SK-N-SH (cell line): Measurements from ENCODE around the gene WHAMM.

Experiments used
- CTCF ChIP-seq: fragments of 200-600 bp; sonication (generic); IDR thresholded peaks from 2 replicates; pipeline ENCODE4 v1.6.1; 2017; ENCODE audit warnings: antibody characterized with exemption, mild to moderate bottlenecking, moderate library complexity
- EP300 ChIP-seq, 2 experiments: IDR thresholded peaks; 2 replicates each; pipeline versions ENCODE4 v1.4.0 to v1.6.1; 2012; ENCODE audit warnings: borderline replicate concordance in 1 of 2, low read depth in 1 of 2, low read length in 1 of 2
- JUND ChIP-seq: IDR thresholded peaks from 2 replicates; pipeline ENCODE4 v1.4.0; 2012
- MAX ChIP-seq: IDR thresholded peaks from 2 replicates; pipeline ENCODE4 v1.4.0; 2012; ENCODE audit warnings: low read depth
- POLR2AphosphoS5 ChIP-seq: IDR thresholded peaks from 2 replicates; pipeline ENCODE4 v1.6.1; 2012; ENCODE audit warnings: low read depth, low read length
- RAD21 ChIP-seq: IDR thresholded peaks from 2 replicates; pipeline ENCODE4 v1.6.1; 2012; ENCODE audit warnings: mild to moderate bottlenecking, low read length
- REST ChIP-seq: IDR thresholded peaks from 2 replicates; pipeline ENCODE4 v1.6.1; 2012; ENCODE audit warnings: mild to moderate bottlenecking, low read depth, low read length, moderate library complexity
- SIN3A ChIP-seq: IDR thresholded peaks from 2 replicates; pipeline ENCODE4 v1.6.1; 2012; ENCODE audit warnings: low read depth, mild to moderate bottlenecking, low read length, moderate library complexity, borderline replicate concordance
- SMC3 ChIP-seq: IDR thresholded peaks from 2 replicates; pipeline ENCODE4 v1.6.1; 2012; ENCODE audit warnings: low read depth, low read length, improper control_type of control experiment
- TAF1 ChIP-seq: IDR thresholded peaks from 2 replicates; pipeline ENCODE4 v1.6.1; 2012; ENCODE audit warnings: low read depth, mild to moderate bottlenecking, low read length, moderate library complexity, borderline replicate concordance
- TEAD4 ChIP-seq: IDR thresholded peaks from 2 replicates; pipeline ENCODE4 v1.4.0; 2012; ENCODE audit warnings: mild to moderate bottlenecking, borderline replicate concordance; ENCODE audit not compliant: insufficient read depth
- USF2 ChIP-seq: fragments of 150-350 bp; IDR thresholded peaks from 2 replicates; pipeline ENCODE4 v1.6.1; 2017; ENCODE audit warnings: antibody characterized with exemption, low read length, low read depth, borderline replicate concordance
- YY1 ChIP-seq: IDR thresholded peaks from 2 replicates; pipeline ENCODE4 v1.4.0; 2012; ENCODE audit warnings: low read depth, mild to moderate bottlenecking
- TF ChIP-seq, protein P1 (sequence below): IDR thresholded peaks from 2 replicates; pipeline ENCODE4 v1.4.0; 2012; ENCODE audit warnings: low read depth, borderline replicate concordance

DNA sequence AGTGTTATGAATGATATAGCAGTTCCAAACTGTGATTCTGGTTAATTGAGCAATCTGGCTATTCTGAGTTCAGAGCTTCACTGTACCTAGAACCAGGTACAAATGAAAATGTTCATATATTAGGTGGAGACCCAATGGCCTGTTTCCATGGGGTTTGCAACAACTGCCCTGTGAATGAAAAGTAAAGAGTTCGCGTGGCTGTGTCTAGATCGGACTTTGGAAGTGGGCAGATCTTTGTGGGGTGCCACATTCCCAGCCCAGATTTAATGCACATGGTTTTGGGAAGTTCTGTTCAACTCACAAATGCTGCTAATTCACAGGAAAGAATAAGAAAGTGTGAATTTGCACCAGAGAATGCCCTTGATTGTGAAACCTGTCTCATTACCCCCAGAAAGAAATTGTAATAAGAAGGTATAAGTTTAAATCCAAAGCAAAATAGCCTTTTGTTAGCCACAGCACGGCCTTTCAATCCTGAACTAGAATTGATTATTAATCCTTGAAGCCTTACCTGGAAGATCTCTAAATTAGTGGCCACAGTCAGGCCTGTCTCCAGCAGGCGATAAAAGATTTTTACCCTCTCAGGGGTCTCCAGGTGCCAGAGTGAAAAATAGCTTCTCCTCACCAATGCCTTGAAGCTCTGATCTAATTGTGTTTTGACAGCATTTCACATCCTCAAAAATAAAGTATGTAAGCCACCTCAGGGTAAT is 22.6 kb downstream of the WHAMM start:
- no peak for TF ChIP-seq YY1
- TF ChIP-seq CTCF, result no peak
- TF ChIP-seq REST, result no peak
- TF ChIP-seq MAX, result no peak
- no peak for TF ChIP-seq TEAD4
- TF ChIP-seq SIN3A, result no peak
- TF ChIP-seq, protein P1, sequence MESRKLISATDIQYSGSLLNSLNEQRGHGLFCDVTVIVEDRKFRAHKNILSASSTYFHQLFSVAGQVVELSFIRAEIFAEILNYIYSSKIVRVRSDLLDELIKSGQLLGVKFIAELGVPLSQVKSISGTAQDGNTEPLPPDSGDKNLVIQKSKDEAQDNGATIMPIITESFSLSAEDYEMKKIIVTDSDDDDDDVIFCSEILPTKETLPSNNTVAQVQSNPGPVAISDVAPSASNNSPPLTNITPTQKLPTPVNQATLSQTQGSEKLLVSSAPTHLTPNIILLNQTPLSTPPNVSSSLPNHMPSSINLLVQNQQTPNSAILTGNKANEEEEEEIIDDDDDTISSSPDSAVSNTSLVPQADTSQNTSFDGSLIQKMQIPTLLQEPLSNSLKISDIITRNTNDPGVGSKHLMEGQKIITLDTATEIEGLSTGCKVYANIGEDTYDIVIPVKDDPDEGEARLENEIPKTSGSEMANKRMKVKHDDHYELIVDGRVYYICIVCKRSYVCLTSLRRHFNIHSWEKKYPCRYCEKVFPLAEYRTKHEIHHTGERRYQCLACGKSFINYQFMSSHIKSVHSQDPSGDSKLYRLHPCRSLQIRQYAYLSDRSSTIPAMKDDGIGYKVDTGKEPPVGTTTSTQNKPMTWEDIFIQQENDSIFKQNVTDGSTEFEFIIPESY, result no peak
- TF ChIP-seq JUND, result no peak
- TF ChIP-seq POLR2AphosphoS5, result no peak
- no peak for TF ChIP-seq USF2
- no peak for TF ChIP-seq EP300 (IDR thresholded peaks at IDR 0.05; ENCODE audit: borderline replicate concordance in 1 of 2, low read depth in 1 of 2, low read length in 1 of 2)
- no peak for TF ChIP-seq TAF1
- no peak for TF ChIP-seq SMC3
- no peak for TF ChIP-seq RAD21
